HepG2 (cell line): ENCODE data around the gene WBP1. TPM values are rescaled to one million over a fixed set of nuclear protein-coding genes. Genes with fewer than 3 reads are reported as not detected.
A peak's percentile ranks its signal among the peaks of the same experiment; 100 is the strongest.

Experiments
- CEBPB ChIP-seq: IDR thresholded peaks from 2 replicates; pipeline ENCODE4 v1.6.1; 2011; ENCODE audit warnings: low read depth, low read length, improper control_type of control experiment, borderline replicate concordance
- DRAP1 ChIP-seq: IDR thresholded peaks from 2 replicates; pipeline ENCODE4 v1.6.1; 2016; ENCODE audit warnings: missing genetic modification reagents, missing compliant biosample characterization
- GMEB1 ChIP-seq: sonication (generic); formaldehyde crosslinking; IDR thresholded peaks from 2 replicates; pipeline ENCODE4 v1.5.1; 2020; ENCODE audit warnings: missing genetic modification reagents, mild to moderate bottlenecking, borderline replicate concordance
- IKZF4 ChIP-seq: sonication (generic); formaldehyde crosslinking; IDR thresholded peaks from 2 replicates; pipeline ENCODE4 v1.5.1; 2020; ENCODE audit warnings: borderline replicate concordance, mild to moderate bottlenecking, low read depth, missing genetic modification reagents; ENCODE audit errors: not compliant biosample characterization
- POGK ChIP-seq: sonication (generic); formaldehyde crosslinking; conservative IDR thresholded peaks from 2 replicates; pipeline ENCODE4 v1.8.0; 2022; ENCODE audit warnings: mild to moderate bottlenecking, moderate library complexity, missing genetic modification reagents
- RBM39 ChIP-seq: fragments of 200-400 bp; formaldehyde crosslinking; IDR thresholded peaks from one replicate; pipeline ENCODE4 v1.6.1; 2018; ENCODE audit warnings: antibody characterized with exemption, mild to moderate bottlenecking, low read depth, low read length; ENCODE audit not compliant: poor library complexity, severe bottlenecking
- SPEN ChIP-seq: sonication (generic); formaldehyde crosslinking; IDR thresholded peaks from 2 replicates; pipeline ENCODE4 v1.5.1; 2020; ENCODE audit warnings: low read depth, mild to moderate bottlenecking, missing genetic modification reagents
- THYN1 ChIP-seq: sonication (generic); formaldehyde crosslinking; IDR thresholded peaks from 2 replicates; pipeline ENCODE4 v1.8.1; 2023; ENCODE audit warnings: low read depth, mild to moderate bottlenecking, moderate library complexity, missing genetic modification reagents, borderline replicate concordance
- ZBTB7A ChIP-seq: sonication (generic); formaldehyde crosslinking; IDR thresholded peaks from 2 replicates; pipeline ENCODE4 v1.8.0; 2022; ENCODE audit warnings: mild to moderate bottlenecking, missing genetic modification reagents
- ZFAT ChIP-seq: sonication (generic); formaldehyde crosslinking; conservative IDR thresholded peaks from 2 replicates; pipeline ENCODE4 v1.8.1; 2023; ENCODE audit warnings: missing genetic modification reagents, inconsistent platforms
- ZHX2 ChIP-seq, 2 experiments: sonication (generic) in 1 of 2; formaldehyde crosslinking in 1 of 2; IDR thresholded peaks; 2 replicates each; pipeline versions ENCODE4 v1.6.1 to v1.9.0; 2014 to 2022; ENCODE audit warnings: antibody characterized with exemption in 1 of 2, borderline replicate concordance in 1 of 2, inconsistent platforms in 1 of 2, low read depth in 1 of 2, missing genetic modification reagents in 1 of 2
- ZNF143 ChIP-seq: sonication (generic); formaldehyde crosslinking; IDR thresholded peaks from 2 replicates; pipeline ENCODE4 v1.4.0; 2020; ENCODE audit warnings: missing genetic modification reagents
- ZNF207 ChIP-seq: fragments of 450-650 bp; IDR thresholded peaks from 2 replicates; pipeline ENCODE4 v1.6.1; 2016; ENCODE audit warnings: antibody characterized with exemption, borderline replicate concordance
- ZNF224 ChIP-seq: sonication (generic); formaldehyde crosslinking; IDR thresholded peaks from 2 replicates; pipeline ENCODE4 v1.5.0; 2020; ENCODE audit warnings: mild to moderate bottlenecking, missing genetic modification reagents
- ZNF773 ChIP-seq: sonication (generic); formaldehyde crosslinking; IDR thresholded peaks from 2 replicates; pipeline ENCODE4 v1.4.0; 2020; ENCODE audit warnings: missing genetic modification reagents, borderline replicate concordance
- polyA plus RNA-seq, 8 experiments: library from polyadenylated mRNA; depleted of rRNA in 3 of 8; stranded (reverse) in 7 of 8; unstranded in 1 of 8; fragments of >200 nt; fragmentation: Illumina TruSeq in 4 of 8; extraction: Trizol in 4 of 8; gene quantifications; 2 replicates each; pipeline versions ENCODE4 v1.2.1 to v1.2.3, GENCODE V29; 2011 to 2016; ENCODE audit warnings: low read depth in 4 of 8, missing spikeins in 1 of 8, mixed read lengths in 1 of 8; ENCODE audit not compliant: insufficient read depth in 1 of 8
- total RNA-seq, 5 experiments: library from RNA; depleted of rRNA; stranded (reverse); fragments of >200 nt; fragmentation: Illumina TruSeq; extraction: Trizol; gene quantifications; 2 replicates each; pipeline ENCODE4 v1.2.3, GENCODE V29; 2016; ENCODE audit warnings: low read depth in 1 of 5
- TF ChIP-seq, protein P1 (sequence below): sonication (generic); formaldehyde crosslinking; IDR thresholded peaks from 2 replicates; pipeline ENCODE4 v1.4.0; 2020; ENCODE audit warnings: mild to moderate bottlenecking, missing genetic modification reagents

WBP1 gene
- total and polyA plus RNA-seq, 2 of the 13 experiments (the other 11 are each of a cell fraction or from before 2014, with no cell fraction given): 38.8 to 85.7 TPM

DNA sequence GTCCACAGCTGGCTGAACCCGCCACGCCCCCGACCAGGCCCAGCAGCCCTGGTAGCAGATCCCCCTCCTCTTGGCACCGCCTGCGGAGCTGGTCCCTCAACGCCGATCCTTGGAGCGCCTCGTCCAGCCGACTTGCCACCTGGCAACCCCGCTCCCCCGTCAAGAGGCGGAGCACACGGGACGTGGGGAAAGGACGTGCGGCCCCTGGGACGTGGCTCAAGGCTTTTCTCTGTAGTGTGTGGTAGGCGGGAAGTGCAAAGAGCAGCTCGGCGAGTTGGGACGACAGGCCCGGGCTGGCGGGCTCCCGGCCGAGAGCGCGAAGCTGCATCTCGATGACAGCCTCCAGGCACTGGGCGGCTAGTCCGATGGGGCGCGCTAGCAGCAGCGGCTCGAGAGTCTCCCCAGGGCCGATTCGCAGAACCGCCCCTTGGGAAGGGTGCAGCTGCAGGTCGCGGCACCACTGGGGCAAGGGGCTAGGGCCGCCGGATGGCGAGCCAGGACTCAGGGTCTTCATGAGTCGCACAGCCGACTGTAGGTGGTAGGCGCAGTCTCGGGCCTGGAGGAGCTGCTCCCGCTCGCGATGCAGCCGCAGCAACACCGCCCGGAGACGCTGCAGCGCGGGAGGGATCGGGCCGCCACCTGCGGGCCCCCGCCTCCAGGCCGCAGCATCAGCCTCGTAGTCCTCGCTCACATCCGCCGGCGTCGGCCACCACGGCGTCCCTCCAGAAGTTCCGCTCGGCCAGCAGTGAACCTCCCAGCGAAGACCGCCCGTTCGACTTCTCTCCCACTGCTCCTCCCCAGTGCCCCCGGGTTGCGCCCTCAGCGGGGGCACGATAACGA lies 23.9 kb downstream of the WBP1 start (continued):
- TF ChIP-seq ZNF207: no peak
- peak; percentile 12 for TF ChIP-seq RBM39
- TF ChIP-seq ZHX2 (IDR thresholded peaks at IDR 0.05; ENCODE audit: low read depth): no peak; the same call in 1 of the 2 replicates
- peak; percentile 41; the same call in 1 of the 2 replicates for TF ChIP-seq ZHX2 (CRISPR knock-in tag; IDR thresholded peaks at IDR 0.05; ENCODE audit: borderline replicate concordance)
- TF ChIP-seq ZNF224 (CRISPR knock-in tag): no peak
- TF ChIP-seq ZNF773 (CRISPR knock-in tag): peak; percentile 58; the same call in 1 of the 2 replicates
- TF ChIP-seq, protein P1, sequence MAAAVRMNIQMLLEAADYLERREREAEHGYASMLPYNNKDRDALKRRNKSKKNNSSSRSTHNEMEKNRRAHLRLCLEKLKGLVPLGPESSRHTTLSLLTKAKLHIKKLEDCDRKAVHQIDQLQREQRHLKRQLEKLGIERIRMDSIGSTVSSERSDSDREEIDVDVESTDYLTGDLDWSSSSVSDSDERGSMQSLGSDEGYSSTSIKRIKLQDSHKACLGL: peak; percentile 90
- 0 out of 2 replicates have a peak, but pooled peaks have one; percentile 35 for TF ChIP-seq ZFAT
- TF ChIP-seq DRAP1: no peak
- peak; percentile 76 for TF ChIP-seq SPEN
- peak; percentile 72 for TF ChIP-seq POGK (CRISPR knock-in tag)
- no peak for TF ChIP-seq CEBPB
- peak; percentile 92 for TF ChIP-seq IKZF4 (CRISPR knock-in tag)
- no peak; the same call in 1 of the 2 replicates for TF ChIP-seq ZBTB7A (CRISPR knock-in tag)
- TF ChIP-seq GMEB1 (CRISPR knock-in tag): no peak; the same call in 1 of the 2 replicates
- no peak for TF ChIP-seq THYN1
- TF ChIP-seq ZNF143: no peak; the same call in 1 of the 2 replicates
